HG03280 (cell line): ENCODE results near the gene LRRFIP2.
"Not testable (repeated sequence)": the region's sequence is repeated elsewhere in the genome, so short reads cannot be mapped to it uniquely, and the experiment has no call there.

Experiments
- ATAC-seq: cut with Tn5 transposase; IDR thresholded peaks from one replicate; pipeline ENCODE4 v1.9.1; 2021; ENCODE audit warnings: mild to moderate bottlenecking, moderate library complexity; ENCODE audit not compliant: unreplicated experiment

LRRFIP2 gene

DNA sequence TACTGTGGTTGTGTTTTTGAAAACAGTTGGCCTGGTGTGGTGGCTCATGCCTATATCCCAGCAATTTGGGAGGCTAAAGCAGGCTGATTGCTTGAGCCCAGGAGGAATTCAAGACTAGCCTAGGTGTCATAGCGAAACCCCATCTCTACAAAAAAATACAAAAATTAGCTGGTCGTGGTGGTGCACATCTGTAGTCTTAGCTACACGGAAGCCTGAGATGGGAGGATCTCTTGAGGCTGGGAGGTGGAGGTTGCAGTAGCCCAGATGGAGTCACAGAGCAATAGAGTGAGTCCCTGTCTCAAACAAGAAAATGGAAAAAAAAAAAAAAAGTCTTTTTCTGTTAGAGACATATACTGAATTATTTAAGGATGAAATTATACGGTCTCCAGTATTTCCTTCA is 14.7 kb upstream of the LRRFIP2 start:
- ATAC-seq: no peak

GRCh38 chr3:37183976-37184375 is 9.6 kb upstream of the LRRFIP2 start:
- no peak for ATAC-seq

GRCh38 chr3:37183375-37183831 is 9.0 kb upstream of the LRRFIP2 start:
- no peak for ATAC-seq

GRCh38 chr3:37182816-37183215 is 8.4 kb upstream of the LRRFIP2 start:
- ATAC-seq: no peak

DNA sequence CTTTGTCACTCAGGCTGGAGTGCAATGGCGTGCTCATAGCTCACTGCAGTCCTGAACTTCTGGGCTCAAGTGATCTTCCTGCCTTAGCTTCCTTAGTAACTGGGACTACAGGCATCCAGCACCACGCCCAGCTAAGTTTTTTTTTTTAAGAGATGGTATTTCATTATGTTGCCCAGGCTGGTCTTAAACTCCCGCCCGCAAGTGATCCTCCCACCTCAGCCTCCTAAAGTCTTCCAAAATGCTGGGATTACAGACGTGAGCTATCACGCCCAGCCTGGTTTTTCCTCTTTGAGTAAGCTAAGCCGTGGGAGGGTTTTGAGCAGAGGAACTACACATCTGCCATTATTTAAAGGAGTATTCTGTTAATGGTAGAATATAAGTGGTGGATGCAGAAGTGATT is 7.4 kb upstream of the LRRFIP2 start:
- ATAC-seq: no peak

GRCh38 chr3:37179144-37179967 is 5.0 kb upstream of the LRRFIP2 start:
- ATAC-seq: no peak

DNA sequence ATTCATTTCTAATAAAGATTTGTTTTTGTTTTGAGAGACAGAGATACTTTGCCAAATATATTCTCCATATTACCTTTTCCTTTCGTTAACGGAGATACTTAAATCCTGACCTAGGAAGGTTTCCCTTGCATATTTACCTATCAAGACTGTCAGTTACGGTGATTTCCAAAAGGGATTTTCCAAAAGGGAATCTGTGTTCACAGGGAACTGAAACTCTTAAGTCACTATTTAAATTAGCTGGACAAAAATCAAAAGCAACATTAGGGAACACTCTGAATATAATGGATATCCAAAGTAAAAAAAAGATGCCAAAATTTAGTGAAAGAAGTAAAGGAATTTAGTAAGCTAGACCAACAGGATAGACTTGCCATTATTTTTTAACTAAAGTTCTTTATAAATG is 576 bp downstream of the LRRFIP2 start:
- no peak for ATAC-seq

DNA sequence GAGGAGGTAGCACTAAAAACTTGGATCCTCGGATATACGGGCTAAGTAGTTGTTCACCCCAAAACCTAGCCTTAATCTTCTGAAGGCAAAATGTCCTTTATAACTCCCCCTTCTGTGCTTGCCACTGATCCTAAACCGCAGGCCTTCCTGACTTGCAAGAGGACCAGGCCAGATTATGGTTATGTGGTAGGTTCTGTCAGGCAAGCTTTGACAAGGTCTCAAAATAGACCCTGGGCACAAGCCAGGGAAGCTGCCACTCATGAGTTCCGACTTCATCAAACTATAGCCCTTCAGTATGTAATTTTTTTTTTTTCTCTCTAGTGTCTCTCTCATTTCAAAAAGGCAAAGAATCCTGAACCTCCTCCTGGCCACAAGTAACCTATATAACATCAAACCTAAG is 3.2 kb downstream of the LRRFIP2 start:
- no peak for ATAC-seq

DNA sequence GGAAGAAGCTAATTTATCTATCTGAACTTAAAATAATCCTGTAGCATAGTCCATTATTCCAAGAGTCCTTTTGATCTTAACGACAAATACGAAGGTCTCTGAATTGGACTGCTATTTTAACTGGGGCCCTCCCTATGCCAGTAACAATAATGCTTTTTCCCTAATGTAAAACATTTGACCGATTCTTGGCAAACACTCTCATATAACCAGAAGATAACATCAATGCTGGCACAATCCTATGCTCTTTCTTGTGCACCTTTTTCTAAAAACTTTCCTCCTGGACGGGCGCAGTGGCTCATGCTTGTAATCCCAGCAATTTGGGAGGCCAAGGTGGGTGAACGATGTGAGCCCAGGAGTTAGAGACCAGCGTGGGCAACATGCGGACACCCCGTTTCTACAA is 3.9 kb downstream of the LRRFIP2 start:
- ATAC-seq: no peak

- ATAC-seq: no peak
Observed at GRCh38 chr3:37170060-37170459, 4.3 kb downstream of the LRRFIP2 start.

DNA sequence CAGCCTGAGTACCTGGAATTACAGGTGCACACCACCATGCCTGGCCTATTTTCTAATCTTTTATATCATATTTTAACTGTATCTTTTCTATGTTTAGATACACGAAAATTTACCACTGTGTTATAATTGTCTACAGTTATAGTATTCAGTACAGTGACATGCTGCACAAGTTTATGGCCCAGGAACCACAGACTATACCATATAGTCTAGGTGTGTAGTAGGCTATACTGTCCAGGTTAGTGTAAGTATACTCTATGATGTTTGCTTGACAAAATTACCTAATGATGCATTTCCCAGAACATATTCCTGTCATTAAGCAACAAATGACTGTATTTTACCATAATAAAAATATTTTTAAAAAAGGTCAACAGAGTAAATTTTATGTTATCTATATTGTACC is 5.5 kb downstream of the LRRFIP2 start:
- ATAC-seq: no peak

DNA sequence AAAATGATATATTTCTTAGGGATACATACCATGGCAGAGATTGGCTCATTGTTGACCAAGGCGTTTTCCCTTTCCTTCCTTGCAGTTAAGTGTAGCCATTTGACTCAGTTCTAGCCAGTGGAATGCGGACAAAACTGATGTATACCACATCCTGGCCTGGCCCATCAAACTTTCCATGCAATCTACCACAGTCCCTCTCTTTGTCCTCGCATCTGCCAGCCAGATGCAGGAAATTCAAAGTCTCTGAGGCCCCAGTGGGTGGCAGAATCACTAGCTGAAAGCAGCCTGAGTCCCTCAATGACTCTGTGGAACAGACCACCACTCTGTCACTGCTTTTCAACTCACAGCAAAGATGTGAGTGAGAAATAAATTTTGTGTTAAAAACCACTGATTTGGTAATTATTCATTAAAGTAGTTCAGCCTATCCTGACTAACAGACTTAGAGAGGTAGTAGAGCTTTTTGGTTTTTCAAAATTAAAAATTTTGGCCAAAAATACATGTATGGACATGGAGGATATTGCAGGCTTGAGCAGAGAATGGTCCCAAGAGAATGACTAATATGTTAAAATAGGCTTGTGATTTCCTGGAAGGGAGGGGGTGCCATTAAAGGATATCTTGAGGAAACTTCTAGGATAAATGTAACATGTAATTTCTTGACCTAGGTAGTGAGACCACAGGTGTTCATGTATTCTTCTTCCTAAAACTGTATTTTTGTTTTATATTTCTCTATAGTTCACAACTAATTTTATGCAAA is 10.9 kb downstream of the LRRFIP2 start:
- peak; percentile 45 for ATAC-seq

DNA sequence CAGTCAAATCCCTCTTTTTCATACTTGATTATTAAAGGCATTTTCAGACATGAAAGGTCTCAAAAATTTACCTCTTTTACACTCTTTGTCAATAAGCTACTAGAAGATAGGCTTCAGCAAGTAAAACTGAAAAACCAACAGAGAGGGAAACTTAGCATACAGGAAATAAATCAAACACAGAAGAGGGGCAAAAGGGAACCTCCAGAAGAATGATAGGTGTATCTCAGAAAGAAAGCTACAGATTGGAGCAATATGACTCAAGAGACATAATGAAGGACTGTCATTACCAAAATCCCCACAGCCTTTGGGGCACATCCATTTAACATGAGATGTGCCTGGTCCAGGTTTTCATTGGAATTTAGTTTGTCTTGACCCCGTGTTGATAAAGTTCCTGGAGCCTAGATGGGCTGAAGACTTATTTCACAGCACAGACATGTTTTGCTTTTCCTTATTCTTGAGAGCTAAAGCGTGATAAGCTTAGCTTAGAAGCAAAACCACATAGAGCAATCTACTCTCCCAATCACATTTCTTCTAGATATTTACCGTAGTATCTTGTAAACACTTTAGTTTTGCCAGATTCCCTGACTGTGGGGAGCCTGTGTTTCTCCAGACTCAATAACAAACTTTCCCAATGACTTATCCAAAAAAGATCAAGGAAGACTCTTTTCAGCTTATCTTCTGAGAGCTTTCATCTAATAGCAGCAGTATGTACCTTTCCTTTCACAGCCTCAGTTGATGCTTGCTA is 11.7 kb downstream of the LRRFIP2 start:
- peak; percentile 52 for ATAC-seq

- no peak for ATAC-seq
Observed at GRCh38 chr3:37161351-37161750, 13.0 kb downstream of the LRRFIP2 start.

- ATAC-seq: no peak
Observed at GRCh38 chr3:37155782-37156181, 18.6 kb downstream of the LRRFIP2 start.

- ATAC-seq: no peak
Observed at GRCh38 chr3:37154668-37155314, 19.6 kb downstream of the LRRFIP2 start.

- no peak for ATAC-seq
Observed at GRCh38 chr3:37150621-37151020, 23.8 kb downstream of the LRRFIP2 start.

- ATAC-seq: no peak
Observed at GRCh38 chr3:37149257-37149656, 25.1 kb downstream of the LRRFIP2 start.

- ATAC-seq: no peak
Observed at GRCh38 chr3:37148208-37148607, 26.2 kb downstream of the LRRFIP2 start.

DNA sequence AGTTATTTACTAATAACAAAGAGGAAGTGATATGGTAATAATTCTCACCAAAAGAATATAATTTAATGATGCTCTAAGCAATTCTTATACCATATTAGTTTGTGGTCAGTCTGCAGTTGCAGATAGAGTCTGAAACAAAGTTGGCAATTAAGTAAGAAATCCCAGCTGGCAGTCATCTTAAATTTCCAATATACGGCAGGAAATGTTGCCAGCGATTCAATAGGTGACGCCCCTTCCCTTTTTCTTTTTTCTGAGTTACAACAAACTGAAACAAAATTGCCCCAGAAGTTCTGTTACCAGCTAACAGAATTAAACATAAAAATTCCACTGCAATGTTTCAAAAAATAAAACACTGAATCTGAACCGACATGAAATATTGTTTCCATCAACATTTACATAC is 26.7 kb downstream of the LRRFIP2 start:
- no peak for ATAC-seq

DNA sequence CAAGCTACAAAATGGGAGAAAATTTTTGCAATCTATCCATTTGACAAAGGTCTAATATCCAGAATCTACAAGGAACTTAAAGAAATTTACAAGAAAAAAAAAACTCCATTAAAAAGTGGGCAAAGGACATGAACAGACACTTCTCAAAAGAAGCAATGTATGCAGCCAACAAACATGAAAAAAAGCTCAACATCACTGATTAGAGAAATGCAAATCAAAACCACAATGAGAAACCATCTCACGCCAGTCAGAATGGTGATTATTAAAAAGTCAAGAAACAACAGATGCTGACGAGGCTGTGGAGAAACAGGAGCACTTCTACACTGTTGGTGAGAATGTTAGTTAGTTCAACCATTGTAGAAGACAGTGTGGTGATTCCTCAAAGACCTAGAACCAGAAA is 27.5 kb downstream of the LRRFIP2 start:
- not testable (repeated sequence) for ATAC-seq
